Stimulated activated CD8-positive, alpha-beta memory T cell treated with anti-CD3 and anti-CD28 coated beads, Interleukin-15, amount 100 ng/mL, for 24 hours (primary cell): ENCODE measurements around the gene EIF3I.

ENCODE experiments used
- DNase-seq: peaks from one replicate; pipeline ENCODE4 v3.0.0-alpha.2; 2020; ENCODE audit warnings: low read depth

EIF3I gene

GRCh38 chr1:32198237-32199042, 23.8 kb upstream of the EIF3I start:
- no peak for DNase-seq

- no peak for DNase-seq
Measured at GRCh38 chr1:32199043-32199716, 23.0 kb upstream of the EIF3I start.

- no peak for DNase-seq
Measured at GRCh38 chr1:32199717-32200072, 22.5 kb upstream of the EIF3I start.

- DNase-seq: no peak
Measured at GRCh38 chr1:32200226-32201010, 21.8 kb upstream of the EIF3I start, which contains the start of gene CCDC28B. TSS of gene CCDC28B (plus strand) at chr1:32200595. CDS start at chr1:32201936, 1,341 bp downstream.

- DNase-seq: peak; percentile 50
Measured at GRCh38 chr1:32201011-32201855, 21.0 kb upstream of the EIF3I start.

GRCh38 chr1:32204943-32205361, 17.3 kb upstream of the EIF3I start:
- no peak for DNase-seq

GRCh38 chr1:32205401-32206370, 16.5 kb upstream of the EIF3I start, which contains the start of gene IQCC:
TSS of gene IQCC (plus strand) at chr1:32205671. CDS start at chr1:32205682, 11 bp downstream.
- DNase-seq: peak; percentile 62

GRCh38 chr1:32208469-32208868, 13.7 kb upstream of the EIF3I start:
- DNase-seq: no peak

GRCh38 chr1:32208891-32209328, 13.3 kb upstream of the EIF3I start, which contains the start of gene DCDC2B:
TSS of gene DCDC2B (plus strand) at chr1:32209089. CDS start at chr1:32209094, 5 bp downstream.
- DNase-seq: no peak

GRCh38 chr1:32215629-32216480, 6.4 kb upstream of the EIF3I start:
- DNase-seq: no peak

GRCh38 chr1:32216566-32216965, 5.6 kb upstream of the EIF3I start:
- DNase-seq: no peak

- no peak for DNase-seq
Measured at GRCh38 chr1:32219022-32219421, 3.2 kb upstream of the EIF3I start.

GRCh38 chr1:32220746-32221580, 1.2 kb upstream of the EIF3I start:
- DNase-seq: no peak

GRCh38 chr1:32221581-32221979, 627 bp upstream of the EIF3I start:
- no peak for DNase-seq

GRCh38 chr1:32223683-32224082, 1.5 kb downstream of the EIF3I start:
- DNase-seq: no peak

- DNase-seq: no peak
Measured at GRCh38 chr1:32224285-32224684, 2.1 kb downstream of the EIF3I start.

GRCh38 chr1:32228771-32229170, 6.6 kb downstream of the EIF3I start:
- no peak for DNase-seq

- no peak for DNase-seq
Measured at GRCh38 chr1:32231843-32232432, 9.7 kb downstream of the EIF3I start.
